Breast epithelium (tissue), 3 donors: ENCODE data around the gene MRFAP1.

Experiments used
- POLR2A ChIP-seq: fragments of 450-650 bp; IDR thresholded peaks from one replicate; pipeline ENCODE4 v1.6.1; 2016; ENCODE audit warnings: antibody characterized with exemption, mild to moderate bottlenecking, moderate library complexity
- POLR2AphosphoS5 ChIP-seq, 3 donors: sonication (generic); formaldehyde crosslinking; IDR thresholded peaks; one replicate each; pipeline ENCODE4 v1.6.1; 2017; ENCODE audit warnings: antibody characterized with exemption in 3 of 3
- TF ChIP-seq, protein P1 (sequence below), 3 donors: fragments of 450-650 bp; IDR thresholded peaks; one replicate each; pipeline ENCODE4 v1.5.1; 2016 to 2017; ENCODE audit warnings: antibody characterized with exemption in 3 of 3, mild to moderate bottlenecking in 3 of 3, moderate library complexity in 3 of 3

DNA sequence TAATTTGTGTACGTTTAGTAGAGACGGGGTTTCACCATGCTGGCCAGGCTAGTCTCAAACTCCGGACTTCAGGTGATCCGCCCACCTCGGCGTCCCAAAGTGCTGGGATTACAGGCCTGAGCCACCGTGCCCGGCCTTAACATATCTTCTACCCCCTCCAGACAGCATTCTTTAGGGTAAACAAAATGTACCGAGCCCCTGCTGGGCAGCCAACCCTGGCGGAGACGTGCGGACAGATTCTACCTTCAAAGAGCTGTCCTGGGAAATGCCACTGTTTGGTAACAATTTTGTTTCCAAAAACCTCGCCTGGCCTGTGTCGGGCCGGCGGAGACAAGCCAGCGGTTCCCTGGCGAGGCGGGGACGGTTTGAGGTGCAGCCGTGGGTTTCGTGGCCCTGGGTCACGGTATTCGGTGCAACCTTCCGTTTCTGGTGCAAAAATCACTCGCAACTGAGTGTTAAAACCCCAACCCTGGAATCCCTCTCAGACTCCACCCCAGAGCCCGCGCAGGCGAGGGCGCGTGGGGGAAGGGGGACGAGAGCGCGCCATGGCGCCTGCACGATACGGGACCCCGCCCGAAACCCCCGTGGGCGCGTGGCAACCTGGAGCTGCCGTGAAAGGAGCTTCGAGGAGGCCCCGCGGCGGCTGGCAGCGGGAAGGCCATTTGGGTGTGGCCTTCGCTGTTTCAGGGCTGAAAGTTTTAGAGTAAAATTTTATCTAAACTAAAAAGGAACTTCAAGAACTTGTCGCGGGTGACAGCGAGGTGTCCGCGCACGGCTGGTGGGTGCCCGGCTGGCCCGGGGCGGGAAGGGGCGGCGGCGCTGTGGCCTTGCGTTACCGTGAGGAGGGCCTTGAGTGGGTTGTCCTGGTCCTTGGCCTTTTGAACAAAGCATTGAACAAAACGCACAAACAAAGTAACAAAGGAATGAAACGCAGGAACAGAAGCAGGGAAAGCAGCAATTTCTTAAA lies 17.0 kb downstream of the MRFAP1 start:
- TF ChIP-seq, protein P1, sequence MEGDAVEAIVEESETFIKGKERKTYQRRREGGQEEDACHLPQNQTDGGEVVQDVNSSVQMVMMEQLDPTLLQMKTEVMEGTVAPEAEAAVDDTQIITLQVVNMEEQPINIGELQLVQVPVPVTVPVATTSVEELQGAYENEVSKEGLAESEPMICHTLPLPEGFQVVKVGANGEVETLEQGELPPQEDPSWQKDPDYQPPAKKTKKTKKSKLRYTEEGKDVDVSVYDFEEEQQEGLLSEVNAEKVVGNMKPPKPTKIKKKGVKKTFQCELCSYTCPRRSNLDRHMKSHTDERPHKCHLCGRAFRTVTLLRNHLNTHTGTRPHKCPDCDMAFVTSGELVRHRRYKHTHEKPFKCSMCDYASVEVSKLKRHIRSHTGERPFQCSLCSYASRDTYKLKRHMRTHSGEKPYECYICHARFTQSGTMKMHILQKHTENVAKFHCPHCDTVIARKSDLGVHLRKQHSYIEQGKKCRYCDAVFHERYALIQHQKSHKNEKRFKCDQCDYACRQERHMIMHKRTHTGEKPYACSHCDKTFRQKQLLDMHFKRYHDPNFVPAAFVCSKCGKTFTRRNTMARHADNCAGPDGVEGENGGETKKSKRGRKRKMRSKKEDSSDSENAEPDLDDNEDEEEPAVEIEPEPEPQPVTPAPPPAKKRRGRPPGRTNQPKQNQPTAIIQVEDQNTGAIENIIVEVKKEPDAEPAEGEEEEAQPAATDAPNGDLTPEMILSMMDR (IDR thresholded peaks at IDR 0.05), result no peak
- TF ChIP-seq POLR2AphosphoS5 (IDR thresholded peaks at IDR 0.05), result no peak
- TF ChIP-seq POLR2A, result no peak
